Cardiac fibroblast (primary cell): ENCODE results near the gene OCIAD2.
A peak's percentile ranks its signal among the peaks of the same experiment; 100 is the strongest.
"Not testable (repeated sequence)": the region's sequence is repeated elsewhere in the genome, so short reads cannot be mapped to it uniquely, and the experiment has no call there.

Experiments used
- DNase-seq, 2 donors: peaks; one replicate each; pipeline versions ENCODE4 v3.0.0 to v3.0.0-alpha.2; 2010; ENCODE audit warnings: low read depth in 2 of 2
- H3K4me3 ChIP-seq, 2 donors: replicated peaks in 1 of 2; 1 replicate in 1 of 2; 2 replicates in 1 of 2; pipeline ENCODE4 v1.5.1; 2011; ENCODE audit warnings: low read depth in 2 of 2, low read length in 2 of 2, mild to moderate bottlenecking in 2 of 2, moderate library complexity in 1 of 2
- CTCF ChIP-seq: IDR thresholded peaks from one replicate; pipeline ENCODE4 v1.5.1; 2011; ENCODE audit warnings: low read depth, mild to moderate bottlenecking, low read length, inconsistent platforms

Gene OCIAD2

GRCh38 chr4:48902266-48902665 is 4.3 kb downstream of the OCIAD2 start:
- peak; percentile 22 to 69 for DNase-seq
- TF ChIP-seq CTCF, result no peak
- H3K4me3 ChIP-seq, result no peak overlapping the region

GRCh38 chr4:48901196-48901595 is 5.4 kb downstream of the OCIAD2 start:
- no peak overlapping the region for H3K4me3 ChIP-seq
- no peak for TF ChIP-seq CTCF
- DNase-seq, result no peak

- no peak overlapping the region for H3K4me3 ChIP-seq
- peak; percentile 73 to 75 for DNase-seq
- no peak for TF ChIP-seq CTCF
These were observed 6.6 kb downstream of the OCIAD2 start for GRCh38 chr4:48899950-48900349.

GRCh38 chr4:48899432-48899749 is 7.2 kb downstream of the OCIAD2 start:
- no peak overlapping the region for H3K4me3 ChIP-seq
- no peak for TF ChIP-seq CTCF
- no peak for DNase-seq

GRCh38 chr4:48898733-48899431 is 7.7 kb downstream of the OCIAD2 start:
- TF ChIP-seq CTCF, result no peak
- DNase-seq, result peak; percentile 37 to 61
- no peak overlapping the region for H3K4me3 ChIP-seq

GRCh38 chr4:48896845-48897244 is 9.7 kb downstream of the OCIAD2 start:
- no peak overlapping the region for H3K4me3 ChIP-seq
- no peak for TF ChIP-seq CTCF
- DNase-seq, result no peak

- DNase-seq, result no peak
- H3K4me3 ChIP-seq, result no peak overlapping the region
- TF ChIP-seq CTCF, result no peak
These were observed 15.4 kb downstream of the OCIAD2 start for GRCh38 chr4:48891028-48891619.

GRCh38 chr4:48889750-48890149 is 16.8 kb downstream of the OCIAD2 start:
- H3K4me3 ChIP-seq, DNase-seq: not testable (repeated sequence)

- not testable (repeated sequence) for DNase-seq, H3K4me3 ChIP-seq
These were observed 24.9 kb downstream of the OCIAD2 start for GRCh38 chr4:48881646-48882045.
